Liver (tissue), 9 donors: ENCODE results near the gene MEAK7. TPM values are rescaled to one million over a fixed set of nuclear protein-coding genes. Genes with fewer than 3 reads are reported as not detected.

Experiments used
- DNase-seq: peaks from one replicate; pipeline ENCODE4 v3.0.0-alpha.2; 2017; ENCODE audit warnings: low spot score
- H3K27ac ChIP-seq, 2 donors: one replicate each; pipeline ENCODE4 v1.7.0; 2013; ENCODE audit warnings: inconsistent platforms in 2 of 2, low read length in 2 of 2, control low read depth in 1 of 2, low read depth in 1 of 2, mild to moderate bottlenecking in 1 of 2
- H3K27me3 ChIP-seq, 4 donors: one replicate each; pipeline versions ENCODE4 v1.6.1 to v1.7.0; 2013; ENCODE audit warnings: low read length in 3 of 4, inconsistent platforms in 1 of 4, mild to moderate bottlenecking in 1 of 4, moderate library complexity in 1 of 4; ENCODE audit not compliant: control insufficient read depth in 4 of 4, insufficient read depth in 4 of 4
- H3K36me3 ChIP-seq, 4 donors: one replicate each; pipeline versions ENCODE4 v1.6.1 to v1.7.0; 2013; ENCODE audit warnings: low read length in 3 of 4, mild to moderate bottlenecking in 3 of 4, low read depth in 1 of 4, moderate library complexity in 1 of 4; ENCODE audit not compliant: control insufficient read depth in 4 of 4, insufficient read depth in 3 of 4
- H3K4me1 ChIP-seq, 4 donors: one replicate each; pipeline versions ENCODE4 v1.6.1 to v1.7.0; 2013; ENCODE audit warnings: low read length in 3 of 4, mild to moderate bottlenecking in 3 of 4, moderate library complexity in 1 of 4; ENCODE audit not compliant: control insufficient read depth in 4 of 4, insufficient read depth in 4 of 4
- H3K4me3 ChIP-seq, 3 donors: one replicate each; pipeline versions ENCODE4 v1.6.1 to v1.7.0; 2013; ENCODE audit warnings: low read length in 3 of 3, control low read depth in 1 of 3, low read depth in 1 of 3, mild to moderate bottlenecking in 1 of 3
- H3K9ac ChIP-seq, 2 donors: one replicate each; pipeline ENCODE4 v1.7.0; 2013; ENCODE audit warnings: low read length in 2 of 2, mild to moderate bottlenecking in 2 of 2, moderate library complexity in 2 of 2, control low read depth in 1 of 2, low read depth in 1 of 2
- H3K9me3 ChIP-seq, 4 donors: one replicate each; pipeline versions ENCODE4 v1.6.1 to v1.7.0; 2013; ENCODE audit warnings: low read length in 3 of 4; ENCODE audit not compliant: control insufficient read depth in 4 of 4
- CTCF ChIP-seq: fragments of 150-350 bp; IDR thresholded peaks from 2 replicates; pipeline ENCODE4 v1.5.1; 2017; ENCODE audit warnings: improper control_type of control experiment, low read depth, low read length; ENCODE audit not compliant: missing input control
- FOXA1 ChIP-seq: IDR thresholded peaks from 2 replicates; pipeline ENCODE4 v1.6.1; 2016; ENCODE audit warnings: antibody characterized with exemption
- GABPA ChIP-seq, 2 donors: IDR thresholded peaks in 1 of 2; conservative IDR thresholded peaks in 1 of 2; 2 replicates each; pipeline ENCODE4 v1.6.1; 2016; ENCODE audit warnings: antibody characterized with exemption in 2 of 2, mild to moderate bottlenecking in 1 of 2, moderate library complexity in 1 of 2
- HNF4A ChIP-seq, 2 donors: conservative IDR thresholded peaks; 2 replicates each; pipeline ENCODE4 v1.6.1; 2016; ENCODE audit warnings: antibody characterized with exemption in 2 of 2, mild to moderate bottlenecking in 2 of 2
- HNF4G ChIP-seq: IDR thresholded peaks from 2 replicates; pipeline ENCODE4 v1.6.1; 2016; ENCODE audit warnings: antibody characterized with exemption
- JUND ChIP-seq, 2 donors: IDR thresholded peaks; 2 replicates each; pipeline ENCODE4 v1.6.1; 2016; ENCODE audit warnings: antibody characterized with exemption in 2 of 2
- MAX ChIP-seq: IDR thresholded peaks from 2 replicates; pipeline ENCODE4 v1.6.1; 2016; ENCODE audit warnings: antibody characterized with exemption
- NR2F2 ChIP-seq: IDR thresholded peaks from 2 replicates; pipeline ENCODE4 v1.6.1; 2016; ENCODE audit warnings: antibody characterized with exemption
- RAD21 ChIP-seq, 2 donors: IDR thresholded peaks; 2 replicates each; pipeline ENCODE4 v1.6.1; 2016; ENCODE audit warnings: antibody characterized with exemption in 2 of 2, mild to moderate bottlenecking in 2 of 2
- REST ChIP-seq: IDR thresholded peaks from 2 replicates; pipeline ENCODE4 v1.6.1; 2016; ENCODE audit warnings: antibody characterized with exemption, mild to moderate bottlenecking
- SP1 ChIP-seq: IDR thresholded peaks from 2 replicates; pipeline ENCODE4 v1.6.1; 2018; ENCODE audit warnings: antibody characterized with exemption, mild to moderate bottlenecking
- TAF1 ChIP-seq: conservative IDR thresholded peaks from 2 replicates; pipeline ENCODE4 v1.6.1; 2016; ENCODE audit warnings: antibody characterized with exemption, mild to moderate bottlenecking
- YY1 ChIP-seq: IDR thresholded peaks from 2 replicates; pipeline ENCODE4 v1.6.1; 2016; ENCODE audit warnings: antibody characterized with exemption, mild to moderate bottlenecking
- whole genome bisulfite sequencing: extraction: QIAGEN DNeasy Blood & Tissue Kit; methylation state at CpG from one replicate; pipeline ENCODE4 v1.1.7; 2013; 5-methylcytosine and 5-hydroxymethylcytosine counted together
- polyA plus RNA-seq, 2 donors: library from polyadenylated mRNA; stranded (reverse) in 1 of 2; unstranded in 1 of 2; fragments of 200-250 nt in 1 of 2; fragments of >200 nt in 1 of 2; fragmentation: Nextera tagmentation in 1 of 2; extraction: Ambion mirVana in 1 of 2; gene quantifications; one replicate each; pipeline versions ENCODE4 v1.2.1 to v1.2.3, GENCODE V29; 2013 to 2015
- total RNA-seq, 2 donors: library from RNA; depleted of rRNA; stranded (reverse); fragments of >200 nt; gene quantifications; one replicate each; pipeline ENCODE4 v1.2.3, GENCODE V29; 2014
- TF ChIP-seq, protein P1 (sequence below): IDR thresholded peaks from 2 replicates; pipeline ENCODE4 v1.6.1; 2016; ENCODE audit warnings: antibody characterized with exemption
- donor health status: healthy.
- donor health status: healthy.
- donor health status: healthy.
- donor health status: healthy.
- donor health status: healthy.

Gene MEAK7
- total and polyA plus RNA-seq, 4 donors: 1.3 to 4.0 (median 2.2) TPM

DNA sequence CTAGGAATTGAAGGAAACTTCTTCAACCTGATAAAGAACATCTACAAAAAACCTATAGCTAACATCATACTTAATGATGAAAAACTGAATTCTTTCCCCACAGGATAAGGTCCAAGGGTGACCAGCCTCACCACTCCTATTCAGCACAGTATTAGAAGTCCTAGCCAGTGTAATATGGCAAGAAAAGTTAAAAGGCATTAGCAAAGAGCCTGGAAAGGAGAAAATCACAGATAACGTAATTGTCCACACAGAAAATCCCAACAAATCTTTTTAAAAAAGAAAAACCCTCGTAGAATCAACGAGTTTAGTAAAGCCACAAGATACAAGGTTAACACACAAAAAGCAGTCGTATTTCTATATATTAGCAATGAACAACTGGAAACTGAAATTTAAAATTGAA is 37.8 kb downstream of the MEAK7 start:
- Histone ChIP-seq H3K27ac (no peak overlapping the region), H3K9ac (no peak overlapping the region), H3K9me3 (peaks cover 0 to 10% (median 1%) of the 10 kb centered on the region in 4 donors), H3K36me3 (peaks cover 0 to 3% (median 0%) of the 10 kb centered on the region in 4 donors), H3K27me3 (no peaks in the 10 kb centered on the region), H3K4me3 (no peak overlapping the region), H3K4me1 (no peaks in the 10 kb centered on the region)
- TF ChIP-seq MAX (no peak), YY1 (no peak), JUND (IDR thresholded peaks at IDR 0.05) (no peak), RAD21 (IDR thresholded peaks at IDR 0.05) (no peak), SP1 (no peak), HNF4A (conservative IDR thresholded peaks at IDR 0.05) (no peak), CTCF (no peak), HNF4G (no peak), GABPA (IDR thresholded peaks at IDR 0.05 in 1 of 2, conservative IDR thresholded peaks at IDR 0.05 in 1 of 2) (no peak), FOXA1 (no peak), TAF1 (no peak)
- TF ChIP-seq, protein P1, sequence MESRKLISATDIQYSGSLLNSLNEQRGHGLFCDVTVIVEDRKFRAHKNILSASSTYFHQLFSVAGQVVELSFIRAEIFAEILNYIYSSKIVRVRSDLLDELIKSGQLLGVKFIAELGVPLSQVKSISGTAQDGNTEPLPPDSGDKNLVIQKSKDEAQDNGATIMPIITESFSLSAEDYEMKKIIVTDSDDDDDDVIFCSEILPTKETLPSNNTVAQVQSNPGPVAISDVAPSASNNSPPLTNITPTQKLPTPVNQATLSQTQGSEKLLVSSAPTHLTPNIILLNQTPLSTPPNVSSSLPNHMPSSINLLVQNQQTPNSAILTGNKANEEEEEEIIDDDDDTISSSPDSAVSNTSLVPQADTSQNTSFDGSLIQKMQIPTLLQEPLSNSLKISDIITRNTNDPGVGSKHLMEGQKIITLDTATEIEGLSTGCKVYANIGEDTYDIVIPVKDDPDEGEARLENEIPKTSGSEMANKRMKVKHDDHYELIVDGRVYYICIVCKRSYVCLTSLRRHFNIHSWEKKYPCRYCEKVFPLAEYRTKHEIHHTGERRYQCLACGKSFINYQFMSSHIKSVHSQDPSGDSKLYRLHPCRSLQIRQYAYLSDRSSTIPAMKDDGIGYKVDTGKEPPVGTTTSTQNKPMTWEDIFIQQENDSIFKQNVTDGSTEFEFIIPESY: no peak
- DNase-seq: no peak
- 94% methylated on average over 4 of the region's 4 CpGs for WGBS

GRCh38 chr16:84465154-84465553 is 39.3 kb downstream of the MEAK7 start:
- Histone ChIP-seq H3K36me3 (peaks cover 0 to 3% (median 0%) of the 10 kb centered on the region in 4 donors), H3K4me1 (no peaks in the 10 kb centered on the region), H3K27me3 (no peaks in the 10 kb centered on the region), H3K27ac (no peak overlapping the region), H3K9ac (no peak overlapping the region), H3K9me3 (peaks cover 0 to 10% (median 1%) of the 10 kb centered on the region in 4 donors), H3K4me3 (no peak overlapping the region)
- 79% methylated on average over 6 of the region's 6 CpGs for WGBS
- peak; percentile 24 for DNase-seq
- TF ChIP-seq NR2F2: no peak
- TF ChIP-seq CTCF: no peak

- H3K9me3 ChIP-seq: peaks cover 0 to 10% (median 1%) of the 10 kb centered on the region in 4 donors
- 83% methylated on average over 6 of the region's 6 CpGs for WGBS
Observed at GRCh38 chr16:84464116-84464515, 40.3 kb downstream of the MEAK7 start.

More at GRCh38 chr16:84464116-84464515, 40.3 kb downstream of the MEAK7 start:
- Histone ChIP-seq H3K4me3 (no peak overlapping the region), H3K9ac (no peak overlapping the region), H3K27ac (no peak overlapping the region), H3K36me3 (peaks cover 0 to 3% (median 0%) of the 10 kb centered on the region in 4 donors), H3K27me3 (no peaks in the 10 kb centered on the region), H3K4me1 (no peaks in the 10 kb centered on the region)
- no peak for DNase-seq
- TF ChIP-seq JUND (IDR thresholded peaks at IDR 0.05): no peak
- no peak for TF ChIP-seq HNF4A (conservative IDR thresholded peaks at IDR 0.05)
- no peak for TF ChIP-seq CTCF
- no peak for TF ChIP-seq REST
- TF ChIP-seq SP1: no peak
